ENCODE measurements around the gene TNKS1BP1.

The TNKS1BP1 gene

GRCh38 chr11:57263351-57263750 lies 61.4 kb downstream of the TNKS1BP1 start:
- DNase-seq, result no peak
- ATAC-seq, result no peak
- Mint-ChIP-seq H3K4me3 (no peak overlapping the region), H3K27me3 (peaks cover 22% of the 10 kb centered on the region), H3K27ac (no peak overlapping the region), H3K36me3 (ENCODE audit: low read depth) (no peaks in the 10 kb centered on the region), H3K4me1 (no peaks in the 10 kb centered on the region), H3K9me3 (peaks cover 19% of the 10 kb centered on the region)

- Mint-ChIP-seq H3K36me3 (ENCODE audit: low read depth) (no peaks in the 10 kb centered on the region), H3K4me3 (no peak overlapping the region), H3K27me3 (peaks cover 16% of the 10 kb centered on the region), H3K4me1 (no peaks in the 10 kb centered on the region), H3K27ac (no peak overlapping the region), H3K9me3 (peaks cover 15% of the 10 kb centered on the region)
- ATAC-seq (no peak), DNase-seq (no peak)
Observed at GRCh38 chr11:57262157-57262556, 62.6 kb downstream of the TNKS1BP1 start.

- no peak for DNase-seq
- H3K4me1 Mint-ChIP-seq, result no peaks in the 10 kb centered on the region
- no peak for ATAC-seq
- H3K4me3 Mint-ChIP-seq, result no peak overlapping the region
- H3K36me3 Mint-ChIP-seq (ENCODE audit: low read depth), result no peaks in the 10 kb centered on the region
- H3K9me3 Mint-ChIP-seq, result peaks cover 14% of the 10 kb centered on the region
- peaks cover 19% of the 10 kb centered on the region for H3K27me3 Mint-ChIP-seq
- no peak overlapping the region for H3K27ac Mint-ChIP-seq
Observed at GRCh38 chr11:57260937-57261783, 63.6 kb downstream of the TNKS1BP1 start.

GRCh38 chr11:57256119-57256518 lies 68.6 kb downstream of the TNKS1BP1 start:
- H3K4me1 Mint-ChIP-seq, result no peaks in the 10 kb centered on the region
- H3K27me3 Mint-ChIP-seq, result peaks cover 31% of the 10 kb centered on the region
- H3K36me3 Mint-ChIP-seq (ENCODE audit: low read depth), result no peaks in the 10 kb centered on the region
- H3K9me3 Mint-ChIP-seq, result peaks cover 7% of the 10 kb centered on the region
- no peak overlapping the region for H3K4me3 Mint-ChIP-seq
- ATAC-seq, result no peak
- DNase-seq, result no peak
- H3K27ac Mint-ChIP-seq, result no peak overlapping the region

- H3K27ac Mint-ChIP-seq, result no peak overlapping the region
- H3K27me3 Mint-ChIP-seq, result peaks cover 31% of the 10 kb centered on the region
- no peaks in the 10 kb centered on the region for H3K36me3 Mint-ChIP-seq (ENCODE audit: low read depth)
- H3K4me1 Mint-ChIP-seq, result no peaks in the 10 kb centered on the region
- H3K4me3 Mint-ChIP-seq, result no peak overlapping the region
- peaks cover 7% of the 10 kb centered on the region for H3K9me3 Mint-ChIP-seq
- DNase-seq, result no peak
- no peak for ATAC-seq
Observed at GRCh38 chr11:57255618-57256017, 69.1 kb downstream of the TNKS1BP1 start.

GRCh38 chr11:57254631-57255030 lies 70.1 kb downstream of the TNKS1BP1 start:
- H3K27me3 Mint-ChIP-seq, result peaks cover 31% of the 10 kb centered on the region
- peaks cover 2% of the 10 kb centered on the region for H3K4me1 Mint-ChIP-seq
- no peak for DNase-seq
- H3K9me3 Mint-ChIP-seq, result peaks cover 7% of the 10 kb centered on the region
- no peak for ATAC-seq
- H3K27ac Mint-ChIP-seq, result no peak overlapping the region
- H3K36me3 Mint-ChIP-seq (ENCODE audit: low read depth), result no peaks in the 10 kb centered on the region
- H3K4me3 Mint-ChIP-seq, result no peak overlapping the region

- peaks cover 31% of the 10 kb centered on the region for H3K27me3 Mint-ChIP-seq
- ATAC-seq (no peak), DNase-seq (no peak)
- H3K27ac Mint-ChIP-seq, result no peak overlapping the region
- H3K9me3 Mint-ChIP-seq, result peaks cover 7% of the 10 kb centered on the region
- peaks cover 2% of the 10 kb centered on the region for H3K4me1 Mint-ChIP-seq
- no peaks in the 10 kb centered on the region for H3K36me3 Mint-ChIP-seq (ENCODE audit: low read depth)
- H3K4me3 Mint-ChIP-seq, result no peak overlapping the region
Observed at GRCh38 chr11:57251491-57252104, 73.2 kb downstream of the TNKS1BP1 start.

- H3K27ac Mint-ChIP-seq, result no peak overlapping the region
- DNase-seq, result no peak
- peaks cover 2% of the 10 kb centered on the region for H3K9me3 Mint-ChIP-seq
- H3K4me3 Mint-ChIP-seq, result no peak overlapping the region
- no peak for ATAC-seq
- peaks cover 2% of the 10 kb centered on the region for H3K4me1 Mint-ChIP-seq
- H3K27me3 Mint-ChIP-seq, result peaks cover 27% of the 10 kb centered on the region
- H3K36me3 Mint-ChIP-seq (ENCODE audit: low read depth), result no peaks in the 10 kb centered on the region
Observed at GRCh38 chr11:57251037-57251436, 73.7 kb downstream of the TNKS1BP1 start.

Data from activated naive CD8-positive, alpha-beta T cell treated with anti-CD3 and anti-CD28 coated beads, Interleukin-2, amount 50 U/mL, for 24 hours (primary cell).